GM12878 (cell line): ENCODE measurements around the gene LDLRAD4. TPM values are rescaled to one million over a fixed set of nuclear protein-coding genes. Genes with fewer than 3 reads are reported as not detected.

Experiments
- CHD4 ChIP-seq: fragments of 200-600 bp; sonication (generic); IDR thresholded peaks from 2 replicates; pipeline ENCODE4 v1.6.1; 2016; ENCODE audit warnings: mild to moderate bottlenecking
- CREM ChIP-seq: IDR thresholded peaks from 2 replicates; pipeline ENCODE4 v1.6.1; 2014; ENCODE audit warnings: antibody characterized with exemption, low read depth
- E4F1 ChIP-seq: fragments of 450-650 bp; IDR thresholded peaks from 2 replicates; pipeline ENCODE4 v1.6.1; 2018; ENCODE audit warnings: borderline replicate concordance, mild to moderate bottlenecking; ENCODE audit not compliant: partially characterized antibody
- ELK1 ChIP-seq: IDR thresholded peaks from 2 replicates; pipeline ENCODE4 v1.6.1; 2012; ENCODE audit warnings: low read depth, low read length, improper control_type of control experiment
- HDGF ChIP-seq: fragments of 450-650 bp; IDR thresholded peaks from 2 replicates; pipeline ENCODE4 v1.6.1; 2016; ENCODE audit warnings: antibody characterized with exemption
- IKZF1 ChIP-seq: fragments of 450-650 bp; conservative IDR thresholded peaks from 2 replicates; pipeline ENCODE4 v1.6.1; 2017; ENCODE audit warnings: antibody characterized with exemption, mild to moderate bottlenecking
- MEF2B ChIP-seq: fragments of 450-650 bp; IDR thresholded peaks from 2 replicates; pipeline ENCODE4 v1.6.1; 2018; ENCODE audit warnings: mild to moderate bottlenecking, moderate library complexity; ENCODE audit not compliant: partially characterized antibody, poor library complexity, severe bottlenecking
- NR2C1 ChIP-seq: fragments of 450-650 bp; IDR thresholded peaks from 2 replicates; pipeline ENCODE4 v1.6.1; 2017; ENCODE audit warnings: antibody characterized with exemption, mild to moderate bottlenecking, moderate library complexity
- POLR2AphosphoS2 ChIP-seq: IDR thresholded peaks from 2 replicates; pipeline ENCODE4 v1.6.1; 2011; ENCODE audit warnings: low read depth, mild to moderate bottlenecking, low read length, improper control_type of control experiment, moderate library complexity
- RELB ChIP-seq: fragments of 450-650 bp; IDR thresholded peaks from 2 replicates; pipeline ENCODE4 v1.6.1; 2017; ENCODE audit warnings: low read depth, mild to moderate bottlenecking, moderate library complexity
- REST ChIP-seq: IDR thresholded peaks from 2 replicates; pipeline ENCODE4 v1.6.1; 2012; ENCODE audit warnings: mild to moderate bottlenecking, low read depth, low read length
- RFX5 ChIP-seq: IDR thresholded peaks from 2 replicates; pipeline ENCODE4 v1.6.1; 2011; ENCODE audit warnings: low read depth, low read length, improper control_type of control experiment
- YBX1 ChIP-seq: fragments of 450-650 bp; IDR thresholded peaks from 2 replicates; pipeline ENCODE4 v1.6.1; 2016; ENCODE audit warnings: antibody characterized with exemption
- ZBED1 ChIP-seq: IDR thresholded peaks from 2 replicates; pipeline ENCODE4 v1.6.1; 2016; ENCODE audit warnings: borderline replicate concordance
- ZBTB4 ChIP-seq: fragments of 450-650 bp; formaldehyde crosslinking; IDR thresholded peaks from 2 replicates; pipeline ENCODE4 v1.4.0; 2022; ENCODE audit warnings: mild to moderate bottlenecking, moderate library complexity
- polyA plus RNA-seq, 11 experiments: library from polyadenylated mRNA; depleted of rRNA in 4 of 11; unstranded in 6 of 11; stranded (reverse) in 5 of 11; fragments of >200 nt; fragmentation: Nextera tagmentation in 4 of 11; fragmentation: Illumina TruSeq in 1 of 11; extraction: Ambion mirVana in 4 of 11; extraction: Trizol in 1 of 11; gene quantifications; 1 replicate in 1 of 11; 2 replicates in 10 of 11; pipeline versions ENCODE4 v1.2.1 to v1.2.3, GENCODE V29; 2011 to 2016; ENCODE audit warnings: inconsistent platforms in 2 of 11, missing spikeins in 2 of 11, low read depth in 1 of 11
- total RNA-seq, 4 experiments: library from RNA; depleted of rRNA in 3 of 4; stranded (reverse); fragments of >200 nt in 3 of 4; fragmentation: Illumina TruSeq in 1 of 4; extraction: Trizol in 1 of 4; gene quantifications; 2 replicates each; pipeline versions ENCODE4 v1.2.1 to v1.2.3, GENCODE V29; 2013 to 2021

The LDLRAD4 gene
- total and polyA plus RNA-seq, 10 of the 15 experiments (the other 5 are each of a cell fraction or from before 2014, with no cell fraction given): 2.7 to 16.8 (median 11.2) TPM

GRCh38 chr18:13614641-13615288, 396.2 kb downstream of the LDLRAD4 start (continued):
- TF ChIP-seq RELB (no peak), HDGF (0 out of 2 replicates have a peak, but pooled peaks have one; percentile 73), ZBTB4 (CRISPR knock-in tag) (no peak), IKZF1 (peak; percentile 35; the same call in 1 of the 2 replicates), YBX1 (no peak), CHD4 (no peak), POLR2AphosphoS2 (peak; percentile 91; the same call in 1 of the 2 replicates), REST (no peak), NR2C1 (no peak), ZBED1 (no peak), MEF2B (peak; percentile 24), RFX5 (no peak), E4F1 (no peak), CREM (no peak; the same call in 1 of the 2 replicates), ELK1 (no peak)
